Endothelial cell of umbilical vein (primary cell): ENCODE measurements around the gene GGA1. TPM values are rescaled to one million over a fixed set of nuclear protein-coding genes. Genes with fewer than 3 reads are reported as not detected.
"Not testable (repeated sequence)": the region's sequence is repeated elsewhere in the genome, so short reads cannot be mapped to it uniquely, and the experiment has no call there.

Source experiments
- BruUV-seq: library from RNA; stranded (reverse); fragments of 400-500 nt; replicated peaks from 2 replicates; lab custom pipeline; 2021; lab: Mats Ljungman, UMichigan
- CTCF ChIA-PET: fragments of 300-600, 350-600 bp; sonication (Branson Sonifier 250); formaldehyde crosslinking; loops from one replicate; lab custom pipeline; 2021; ENCODE audit warnings: antibody characterized with exemption, inconsistent platforms; lab: Charles Lee
- POLR2A ChIA-PET: fragments of 300-600, 350-600 bp; sonication (Branson Sonifier 250); formaldehyde crosslinking; loops from one replicate; lab custom pipeline; 2021; ENCODE audit warnings: antibody characterized with exemption, inconsistent platforms; lab: Charles Lee
- DNase-seq: peaks from one replicate; pipeline ENCODE4 v3.0.0-alpha.2; 2011; ENCODE audit warnings: low read depth, low spot score
- FAIRE-seq: peaks from 2 replicates; lab custom pipeline; 2011; peaks lifted over from hg19 to GRCh38; lab: Jason Lieb, UNC
- H2AFZ ChIP-seq: 2 replicates; pipeline ENCODE4 v1.6.0; 2012; ENCODE audit warnings: low read depth, low read length, control low read depth, inconsistent platforms
- H3K27ac ChIP-seq: 2 replicates; pipeline ENCODE4 v1.5.1; 2011; ENCODE audit warnings: low read depth, mild to moderate bottlenecking, control low read depth, low read length, moderate library complexity; ENCODE audit not compliant: insufficient read depth
- H3K27me3 ChIP-seq, 2 experiments: 2 replicates each; pipeline versions ENCODE4 v1.6.0 to v1.6.1; 2011; ENCODE audit warnings: low read length in 2 of 2, mixed read lengths in 1 of 2; ENCODE audit not compliant: control insufficient read depth in 2 of 2, insufficient read depth in 2 of 2
- H3K36me3 ChIP-seq, 2 experiments: 2 replicates in 1 of 2; 3 replicates in 1 of 2; pipeline ENCODE4 v1.5.1; 2011; ENCODE audit warnings: low read length in 2 of 2, mild to moderate bottlenecking in 1 of 2, moderate library complexity in 1 of 2; ENCODE audit not compliant: control insufficient read depth in 2 of 2, insufficient read depth in 2 of 2; ENCODE audit errors: extremely low read depth in 1 of 2
- H3K4me1 ChIP-seq: 3 replicates; pipeline ENCODE4 v1.5.1; 2011; ENCODE audit warnings: mild to moderate bottlenecking, low read length; ENCODE audit not compliant: control insufficient read depth, insufficient read depth; ENCODE audit errors: extremely low read depth
- H3K4me2 ChIP-seq: 2 replicates; pipeline ENCODE4 v1.6.1; 2011; ENCODE audit warnings: low read length, control low read depth, mixed read lengths; ENCODE audit not compliant: insufficient read depth
- H3K4me3 ChIP-seq, 3 experiments: fragments of 200-600 bp in 1 of 3; sonication (generic), shearing (Covaris generic) in 1 of 3; replicated peaks in 1 of 3; 2 replicates each; pipeline ENCODE4 v1.5.1; 2011 to 2016; ENCODE audit warnings: control low read depth in 3 of 3, low read length in 3 of 3, mild to moderate bottlenecking in 2 of 3, inconsistent platforms in 1 of 3, low read depth in 1 of 3, moderate library complexity in 1 of 3; ENCODE audit not compliant: insufficient read depth in 1 of 3
- H3K79me2 ChIP-seq: 2 replicates; pipeline ENCODE4 v1.6.0; 2012; ENCODE audit warnings: low read length, inconsistent platforms; ENCODE audit not compliant: control insufficient read depth, insufficient read depth
- H3K9ac ChIP-seq: replicated peaks from 2 replicates; pipeline ENCODE3; 2011; ENCODE audit warnings: low read length, control low read depth; ENCODE audit not compliant: insufficient read depth; ENCODE audit errors: extremely low read depth
- H3K9me1 ChIP-seq: replicated peaks from 3 replicates; pipeline ENCODE4 v1.6.0; 2011; ENCODE audit warnings: mild to moderate bottlenecking, low read length; ENCODE audit not compliant: control insufficient read depth, insufficient read depth; ENCODE audit errors: extremely low read depth
- H3K9me3 ChIP-seq: replicated peaks from 2 replicates; pipeline ENCODE4 v1.5.1; 2012; ENCODE audit warnings: low read length, inconsistent platforms; ENCODE audit not compliant: control insufficient read depth, insufficient read depth
- H4K20me1 ChIP-seq: replicated peaks from 2 replicates; pipeline ENCODE3; 2011; ENCODE audit warnings: mild to moderate bottlenecking, low read length; ENCODE audit not compliant: control insufficient read depth, insufficient read depth; ENCODE audit errors: extremely low read depth
- EZH2 ChIP-seq: IDR thresholded peaks from 2 replicates; pipeline ENCODE4 v1.6.1; 2012; ENCODE audit warnings: borderline replicate concordance, low read depth, mild to moderate bottlenecking, moderate library complexity, low read length, inconsistent platforms; ENCODE audit not compliant: severe bottlenecking
- dilution Hi-C: fragments of 300-500 bp; cut with MboI; formaldehyde crosslinking; loops from one replicate; pipeline ENCODE4 v1.15.0; 2019; ENCODE audit warnings: low sequenced_read_pairs; ENCODE audit not compliant: extremely low pct_ligation_motif_present
- intact Hi-C: fragments of 100-400 bp; cut with micrococcal nuclease; formaldehyde crosslinking; loops from one replicate; pipeline ENCODE4 v1.10.0; 2022
- polyA plus RNA-seq, 4 experiments: library from polyadenylated mRNA; depleted of rRNA in 3 of 4; stranded (reverse) in 3 of 4; unstranded in 1 of 4; fragments of >200 nt; gene quantifications; 2 replicates each; pipeline versions ENCODE4 v1.2.1 to v1.2.3, GENCODE V29; 2011 to 2012; ENCODE audit warnings: missing spikeins in 1 of 4
- total RNA-seq: library from RNA; stranded (reverse); gene quantifications from 2 replicates; pipeline ENCODE4 v1.2.3, GENCODE V29; 2021

Gene GGA1
- total and polyA plus RNA-seq, 2 donors (not counting 3 experiments of a cell fraction or from before 2014, with no cell fraction given) = 54.1 to 67.5 TPM

- no peaks in the 10 kb centered on the region for H3K79me2 ChIP-seq
- DNase-seq (peak; percentile 42), FAIRE-seq (peak; percentile 4)
- H3K4me2 ChIP-seq = no peak overlapping the region
- no peaks in the 10 kb centered on the region for H3K9me1 ChIP-seq
- CTCF ChIA-PET = interaction anchor here (0.5 to 3.0 kb wide), 8 partner anchors 9 to 63 kb away, joined by 3 to 20 read pairs (median 3); partner anchors contain the start of gene PDXP
- intact Hi-C loops (no loop called here), dilution Hi-C loops (no loop called here)
- H3K4me1 ChIP-seq = no peaks in the 10 kb centered on the region
- no peak overlapping the region for H3K27ac ChIP-seq
- no peaks in the 10 kb centered on the region for H3K9me3 ChIP-seq
- no TSS peak for BruUV-seq
- POLR2A ChIA-PET = interaction anchor here (0.6 kb wide), 1 partner anchor 81 kb away, joined by 7 read pairs; no protein-coding TSS in a partner anchor
- no peak for TF ChIP-seq EZH2
- no peak overlapping the region for H2AFZ ChIP-seq
- no peaks in the 10 kb centered on the region for H4K20me1 ChIP-seq
- H3K27me3 ChIP-seq = peaks cover 0 to 13% of the 10 kb centered on the region in 2 experiments
- no peak overlapping the region for H3K9ac ChIP-seq
- no peaks in the 10 kb centered on the region for H3K36me3 ChIP-seq
- no peak overlapping the region for H3K4me3 ChIP-seq
These were observed 6.8 kb upstream of the GGA1 start for GRCh38 chr22:37601540-37602442.

DNA sequence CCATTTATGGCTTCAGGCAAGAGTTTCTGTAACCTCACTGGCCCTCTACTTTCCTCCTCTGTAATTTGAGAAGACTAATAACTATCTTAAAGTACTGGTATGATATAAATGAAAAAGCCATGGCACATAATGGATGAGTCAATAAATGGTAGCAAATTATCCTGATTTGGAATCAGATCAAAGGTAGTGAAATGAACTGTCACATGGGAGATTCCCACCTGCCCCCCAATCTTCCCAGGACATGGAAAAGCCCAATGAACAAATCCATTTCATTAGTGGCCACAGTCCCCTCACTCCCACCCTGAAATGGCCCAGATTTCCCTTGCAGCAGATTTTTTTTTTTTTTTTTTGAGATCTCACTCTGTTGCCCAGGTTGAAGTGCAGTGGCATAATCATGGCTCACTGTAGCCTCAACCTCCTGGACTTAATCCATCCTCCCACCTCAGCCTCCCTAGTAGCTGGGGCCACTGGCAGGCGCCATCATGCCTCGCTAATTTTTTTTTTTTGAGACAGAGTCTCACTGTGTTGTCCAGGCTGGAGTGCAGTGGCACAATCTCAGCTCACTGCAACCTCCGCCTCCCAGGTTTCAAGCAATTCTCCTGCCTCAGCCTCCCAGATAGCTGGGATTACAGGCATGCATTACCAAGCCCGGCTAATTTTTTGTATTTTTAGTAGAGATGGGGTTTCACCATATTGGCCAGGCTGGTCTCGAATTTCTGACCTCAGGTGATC lies 5.9 kb upstream of the GGA1 start:
- BruUV-seq, H4K20me1 ChIP-seq, H3K4me1 ChIP-seq, H3K4me3 ChIP-seq, H3K27ac ChIP-seq, intact Hi-C loops, H3K79me2 ChIP-seq, H3K9ac ChIP-seq, H3K36me3 ChIP-seq, H3K4me2 ChIP-seq, DNase-seq, FAIRE-seq, dilution Hi-C loops, H3K9me3 ChIP-seq, H3K9me1 ChIP-seq, POLR2A ChIA-PET, H2AFZ ChIP-seq: not testable (repeated sequence)
- CTCF ChIA-PET = interaction anchor here (0.5 to 3.0 kb wide), 6 partner anchors 10 to 64 kb away, joined by 3 to 20 read pairs (median 3); partner anchors contain the start of gene PDXP
- H3K27me3 ChIP-seq = peaks cover 0 to 13% of the 10 kb centered on the region in 2 experiments
